NCI-H2107 (cell line): Measurements from ENCODE around the gene PRKAG3.

Experiments used
- DNase-seq: peaks from one replicate; lab custom pipeline; 2025; lab: John Stamatoyannopoulos, UW

Gene PRKAG3

GRCh38 chr2:218831378-218831990 is at the start of gene PRKAG3:
Gene PRKAG3 (minus strand): TSS chr2:218831803.
- DNase-seq, result no peak

GRCh38 chr2:218880859-218881594 is 49.4 kb upstream of the PRKAG3 start:
- DNase-seq, result no peak

GRCh38 chr2:218880102-218880858 is 48.7 kb upstream of the PRKAG3 start, which contains the start of gene WNT10A:
Gene WNT10A (plus strand): TSS chr2:218880852. CDS start chr2:218880996, 144 bp downstream.
- DNase-seq, result no peak

- no peak for DNase-seq
These were observed 48.1 kb upstream of the PRKAG3 start for GRCh38 chr2:218879776-218880101.

GRCh38 chr2:218878926-218879761 is 47.5 kb upstream of the PRKAG3 start:
- DNase-seq, result no peak

GRCh38 chr2:218878486-218878885 is 46.9 kb upstream of the PRKAG3 start:
- no peak for DNase-seq

GRCh38 chr2:218877891-218878290 is 46.3 kb upstream of the PRKAG3 start:
- no peak for DNase-seq

GRCh38 chr2:218877331-218877730 is 45.7 kb upstream of the PRKAG3 start:
- no peak for DNase-seq

- no peak for DNase-seq
These were observed 45.1 kb upstream of the PRKAG3 start for GRCh38 chr2:218876562-218877219.

GRCh38 chr2:218875692-218876246 is 44.2 kb upstream of the PRKAG3 start:
- DNase-seq, result no peak

GRCh38 chr2:218873359-218874194 is 42.0 kb upstream of the PRKAG3 start:
- no peak for DNase-seq

GRCh38 chr2:218872645-218873358 is 41.2 kb upstream of the PRKAG3 start:
- no peak for DNase-seq

- DNase-seq, result no peak
These were observed 40.0 kb upstream of the PRKAG3 start for GRCh38 chr2:218871345-218872302.

- no peak for DNase-seq
These were observed 39.4 kb upstream of the PRKAG3 start for GRCh38 chr2:218870984-218871344.

GRCh38 chr2:218869064-218869463 is 37.5 kb upstream of the PRKAG3 start:
- no peak for DNase-seq

GRCh38 chr2:218867900-218868299 is 36.3 kb upstream of the PRKAG3 start:
- no peak for DNase-seq

- DNase-seq, result no peak
These were observed 34.4 kb upstream of the PRKAG3 start for GRCh38 chr2:218865999-218866398.

- DNase-seq, result no peak
These were observed 33.8 kb upstream of the PRKAG3 start for GRCh38 chr2:218865396-218865795.
